ENCODE measurements around the gene TNKS2. TPM values are rescaled to one million over a fixed set of nuclear protein-coding genes. Genes with fewer than 3 reads are reported as not detected.

The TNKS2 gene
- polyA plus RNA-seq, 3 donors, result 20.7 to 25.4 (median 20.9) TPM

DNA sequence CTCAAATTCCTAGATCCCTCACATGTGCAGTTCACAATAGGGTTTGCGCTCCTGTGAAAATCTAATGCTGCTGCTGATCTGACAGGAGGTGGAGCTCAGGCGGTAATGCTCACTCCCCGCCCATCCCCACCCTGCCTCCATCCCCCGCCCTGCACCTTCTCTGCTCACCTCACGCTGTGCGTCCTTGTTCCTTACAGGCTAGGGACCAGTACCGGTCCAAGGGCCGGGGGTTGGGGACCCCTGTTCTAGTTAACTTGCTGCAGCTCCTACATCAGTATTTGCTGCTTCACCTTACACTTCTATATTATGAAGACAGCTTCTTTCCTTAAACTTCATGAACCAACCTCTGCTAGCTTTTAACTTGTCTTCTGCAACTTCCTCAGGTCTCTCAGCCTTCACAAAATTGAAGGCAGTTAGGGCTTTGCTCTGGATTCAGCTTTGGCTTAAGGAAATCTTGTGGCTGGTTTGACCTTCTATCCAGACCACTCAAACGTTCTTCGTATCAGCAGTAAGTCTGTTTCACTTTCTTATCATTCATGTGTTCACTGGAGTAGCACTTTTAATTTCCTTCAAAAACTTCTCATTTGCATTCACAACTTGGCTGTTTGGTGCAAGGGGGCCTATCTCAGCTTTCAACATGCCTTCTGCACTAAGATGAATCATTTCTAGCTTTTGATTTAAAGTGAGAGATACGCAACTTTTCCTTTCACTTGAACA lies 1.7 kb upstream of the TNKS2 start:
- H2AFZ ChIP-seq (ENCODE audit: insufficient read depth, low read depth, low read length, poor library complexity, severe bottlenecking), result peak overlapping the region; percentile 90
- H3K27me3 ChIP-seq (ENCODE audit: control insufficient read depth in 2 of 2, insufficient read depth in 2 of 2, low read length in 2 of 2), result no peaks in the 10 kb centered on the region
- Mint-ChIP-seq H3K9me3 (no peaks in the 10 kb centered on the region), H3K36me3 (peaks cover 2 to 11% of the 10 kb centered on the region in 2 donors), H3K27ac (peak overlapping the region; percentile 4 to 88 (median 66)), H3K4me3 (peak overlapping the region; percentile 85 to 92), H3K27me3 (ENCODE audit: low read depth in 3 of 3) (peaks cover 0 to 3% (median 0%) of the 10 kb centered on the region in 3 donors), H3K4me1 (peaks cover 39% of the 10 kb centered on the region)
- H3K27ac ChIP-seq (ENCODE audit: low read depth in 1 of 2, low read length in 2 of 2), result peak overlapping the region in 1 of 2 donors; percentile 62
- DNase-seq, result peak in 1 of 3 donors; percentile 7
- peaks cover 22% of the 10 kb centered on the region for H4K20me1 ChIP-seq (ENCODE audit: insufficient read depth, low read length)
- H3K9me3 ChIP-seq (replicated peaks in 1 of 2; ENCODE audit: control insufficient read depth in 1 of 2, insufficient read depth in 1 of 2, low read length in 2 of 2), result no peaks in the 10 kb centered on the region
- H3K4me1 ChIP-seq (ENCODE audit: control insufficient read depth in 1 of 2, insufficient read depth in 2 of 2, low read length in 2 of 2), result peaks cover 28 to 42% of the 10 kb centered on the region in 2 donors
- TF ChIP-seq CTCF (IDR thresholded peaks at IDR 0.05), result no peak
- WGBS (ENCODE audit: insufficient coverage), result 0% methylated on average over 6 of the region's 11 CpGs
- intact Hi-C loops (cut with micrococcal nuclease), result loop anchor here (5.0 kb wide), 2 partner anchors 126 to 131 kb away; partner anchors contain the start of gene BTAF1 (in 1 of the 2)
- H3K4me2 ChIP-seq (replicated peaks; ENCODE audit: extremely low read depth, low read length, poor library complexity, severe bottlenecking), result peak overlapping the region; percentile 90
- peaks cover 0 to 5% of the 10 kb centered on the region in 2 donors for H3K36me3 ChIP-seq (replicated peaks in 1 of 2; ENCODE audit: control insufficient read depth in 1 of 2, insufficient read depth in 2 of 2, low read length in 2 of 2)
- peak overlapping the region; percentile 43 to 92 (median 85) for H3K4me3 ChIP-seq (replicated peaks in 1 of 3; ENCODE audit: low read depth in 2 of 3, low read length in 3 of 3)
- H3K79me2 ChIP-seq (ENCODE audit: insufficient read depth, low read length), result peaks cover 42% of the 10 kb centered on the region
- peak overlapping the region; percentile 10 for H3K9ac ChIP-seq (ENCODE audit: insufficient read depth, low read length, poor library complexity, severe bottlenecking)

DNA sequence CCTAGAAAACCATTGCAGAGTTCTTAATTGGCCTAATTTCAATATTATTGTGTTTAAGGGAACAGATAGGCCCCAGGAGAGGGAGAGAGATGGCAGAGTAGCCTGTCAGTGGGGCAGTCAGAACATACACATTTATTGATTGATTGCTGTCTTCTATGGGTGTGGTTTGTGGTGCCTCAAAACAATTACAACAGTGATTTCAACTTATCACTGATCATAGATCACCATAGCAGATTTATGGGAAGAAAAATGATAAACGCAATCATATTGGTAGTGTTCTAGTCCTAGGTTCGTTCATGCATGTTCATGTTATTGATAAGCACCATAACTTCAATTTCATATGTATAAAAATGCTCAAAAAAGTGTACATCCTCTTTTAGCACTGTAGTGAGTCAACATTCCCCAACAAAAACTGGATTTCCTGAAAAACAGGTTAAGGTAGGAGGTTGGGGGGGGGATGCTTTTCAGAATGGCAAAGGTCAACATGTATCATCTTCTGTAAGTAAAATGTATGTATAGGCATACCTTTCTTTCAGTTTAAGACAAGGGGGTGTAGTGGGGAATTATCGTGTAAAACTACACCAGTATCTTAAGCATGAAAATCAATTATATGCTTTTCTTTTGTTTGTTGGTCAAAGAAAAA lies 1.1 kb upstream of the TNKS2 start:
- no CpG with 5 or more reads among the region's 3 CpGs for WGBS (ENCODE audit: insufficient coverage)
- Histone ChIP-seq H3K9ac (ENCODE audit: insufficient read depth, low read length, poor library complexity, severe bottlenecking) (peak overlapping the region; percentile 10), H2AFZ (ENCODE audit: insufficient read depth, low read depth, low read length, poor library complexity, severe bottlenecking) (peak overlapping the region; percentile 91), H3K27ac (ENCODE audit: low read depth in 1 of 2, low read length in 2 of 2) (peak overlapping the region in 1 of 2 donors; percentile 90), H3K4me1 (ENCODE audit: control insufficient read depth in 1 of 2, insufficient read depth in 2 of 2, low read length in 2 of 2) (peaks cover 28 to 42% of the 10 kb centered on the region in 2 donors), H4K20me1 (ENCODE audit: insufficient read depth, low read length) (peaks cover 28% of the 10 kb centered on the region), H3K4me3 (replicated peaks in 1 of 3; ENCODE audit: low read depth in 2 of 3, low read length in 3 of 3) (peak overlapping the region; percentile 92 to 99 (median 94)), H3K36me3 (replicated peaks in 1 of 2; ENCODE audit: control insufficient read depth in 1 of 2, insufficient read depth in 2 of 2, low read length in 2 of 2) (peaks cover 0 to 11% of the 10 kb centered on the region in 2 donors), H3K4me2 (replicated peaks; ENCODE audit: extremely low read depth, low read length, poor library complexity, severe bottlenecking) (peak overlapping the region; percentile 90), H3K27me3 (ENCODE audit: control insufficient read depth in 2 of 2, insufficient read depth in 2 of 2, low read length in 2 of 2) (no peaks in the 10 kb centered on the region), H3K9me3 (replicated peaks in 1 of 2; ENCODE audit: control insufficient read depth in 1 of 2, insufficient read depth in 1 of 2, low read length in 2 of 2) (no peaks in the 10 kb centered on the region), H3K79me2 (ENCODE audit: insufficient read depth, low read length) (peaks cover 49% of the 10 kb centered on the region)
- H3K27ac Mint-ChIP-seq, result peak overlapping the region in 6 of 7 donors; percentile 4 to 93 (median 66)
- peak overlapping the region; percentile 85 to 92 for H3K4me3 Mint-ChIP-seq
- peaks cover 39% of the 10 kb centered on the region for H3K4me1 Mint-ChIP-seq
- no peak for TF ChIP-seq CTCF (IDR thresholded peaks at IDR 0.05)
- peak in 1 of 3 donors; percentile 10 for DNase-seq
- no peaks in the 10 kb centered on the region for H3K9me3 Mint-ChIP-seq
- peaks cover 0 to 3% (median 0%) of the 10 kb centered on the region in 3 donors for H3K27me3 Mint-ChIP-seq (ENCODE audit: low read depth in 3 of 3)
- intact Hi-C loops (cut with micrococcal nuclease), result loop anchor here (5.0 kb wide), 2 partner anchors 125 to 130 kb away; partner anchors contain the start of gene BTAF1 (in 1 of the 2)
- peaks cover 7 to 18% of the 10 kb centered on the region in 2 donors for H3K36me3 Mint-ChIP-seq
